Esophagus squamous epithelium (tissue), 4 donors: ENCODE results near the gene GAS7.

Source experiments
- CTCF ChIP-seq, 6 experiments: fragments of 450-650 bp in 4 of 6; fragments of 200-600 bp in 2 of 6; sonication (generic) in 2 of 6; IDR thresholded peaks; one replicate each; pipeline ENCODE4 v1.5.1; 2016 to 2019; ENCODE audit warnings: antibody characterized with exemption in 6 of 6, mild to moderate bottlenecking in 4 of 6, moderate library complexity in 4 of 6
- POLR2A ChIP-seq, 4 donors: fragments of 450-650 bp; IDR thresholded peaks; one replicate each; pipeline ENCODE4 v1.6.1; 2017; ENCODE audit warnings: antibody characterized with exemption in 4 of 4, mild to moderate bottlenecking in 4 of 4, moderate library complexity in 3 of 4

DNA sequence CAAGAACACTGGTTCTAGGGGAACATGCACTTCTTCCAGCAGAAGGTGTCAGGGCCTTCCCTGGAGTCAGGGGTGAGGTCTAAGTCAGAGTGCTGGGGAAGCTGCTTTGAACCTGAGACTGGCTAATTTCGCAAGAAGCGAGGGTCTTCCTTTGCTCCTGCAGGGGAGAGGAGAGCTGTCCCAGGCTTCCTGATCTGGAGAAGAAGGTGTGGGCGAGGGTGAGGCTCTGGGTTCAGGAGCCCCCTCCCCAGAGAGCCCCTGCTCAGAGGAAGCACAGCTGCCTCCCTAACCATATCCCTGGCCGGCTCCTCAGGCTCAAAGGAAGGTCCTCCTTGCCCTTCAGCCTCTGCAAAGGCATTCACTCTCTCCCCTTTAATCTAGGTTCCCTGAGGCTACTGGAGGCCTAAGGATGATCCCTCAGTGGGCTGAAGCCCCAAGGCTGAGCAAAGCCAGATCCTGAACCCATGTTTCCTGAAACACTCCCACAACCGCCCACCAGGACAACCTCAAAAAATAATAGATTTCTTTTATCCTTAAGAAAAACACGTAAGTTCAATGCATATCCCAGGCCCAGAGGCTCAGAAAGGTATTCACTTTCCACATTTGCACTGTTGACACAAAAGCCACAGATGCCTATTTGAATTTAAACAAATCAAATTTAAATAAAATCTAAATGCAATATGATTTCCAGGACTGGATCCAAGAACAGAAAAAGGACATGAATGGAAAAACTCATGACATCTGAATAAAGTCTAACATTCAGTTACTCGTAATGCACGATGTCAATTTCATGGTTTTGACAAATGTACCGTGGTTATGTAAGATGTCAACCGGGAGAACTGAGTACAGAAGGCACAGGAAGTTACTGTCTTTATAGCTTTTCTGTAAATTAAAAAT, 221.9 kb downstream of the GAS7 start:
- no peak for TF ChIP-seq CTCF (IDR thresholded peaks at IDR 0.05)
- TF ChIP-seq POLR2A (IDR thresholded peaks at IDR 0.05), result no peak
